Omental fat pad (tissue), 4 donors: ENCODE results near the gene KRTAP19-7. TPM values are rescaled to one million over a fixed set of nuclear protein-coding genes. Genes with fewer than 3 reads are reported as not detected.

ENCODE experiments used
- ATAC-seq: fragments of 150-250 bp; one replicate; pipeline ENCODE4 v1.9.1; 2016; ENCODE audit warnings: mild to moderate bottlenecking, moderate library complexity; ENCODE audit not compliant: low FRiP score
- DNase-seq: peaks from one replicate; pipeline ENCODE4 v3.0.0-alpha.2; 2019; ENCODE audit warnings: low spot score
- CTCF ChIP-seq, 3 donors: fragments of 450-650 bp; IDR thresholded peaks; one replicate each; pipeline ENCODE4 v1.5.1; 2016 to 2017; ENCODE audit warnings: antibody characterized with exemption in 3 of 3, mild to moderate bottlenecking in 3 of 3, moderate library complexity in 2 of 3
- total RNA-seq, 4 donors: library from RNA; depleted of rRNA; stranded (reverse); fragments of >200 nt; gene quantifications; one replicate each; pipeline ENCODE4 v1.1.0, GENCODE V29; 2016

The KRTAP19-7 gene
- not detected for total RNA-seq

DNA sequence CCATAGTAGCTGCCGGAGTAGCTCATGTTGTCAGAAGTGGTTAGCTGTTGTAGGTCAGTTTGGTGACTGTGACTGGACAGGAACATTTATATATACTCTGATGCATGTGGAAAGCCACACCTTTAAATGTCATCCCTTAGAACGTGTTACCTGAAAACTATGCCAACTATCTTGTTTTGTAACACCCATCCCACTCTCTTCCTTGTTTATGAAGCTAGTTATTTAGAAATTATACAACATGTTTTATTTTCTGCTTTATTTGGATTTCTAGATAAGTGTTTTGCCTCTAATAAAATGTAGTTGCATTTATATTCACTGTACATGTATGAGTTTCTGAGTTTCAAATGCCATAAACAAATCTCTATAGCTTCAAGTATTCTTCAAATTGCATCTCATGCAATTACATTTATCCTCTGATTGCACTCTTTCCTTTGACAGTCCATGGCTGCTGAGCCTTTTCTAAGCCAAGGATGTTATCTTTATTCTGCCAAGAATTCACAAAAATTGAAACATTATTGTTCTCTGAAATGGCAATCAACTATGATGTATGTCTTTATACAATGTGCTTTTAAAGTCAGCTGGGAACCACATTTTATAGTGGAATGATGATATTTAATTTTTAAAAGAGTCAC lies at the start of gene KRTAP19-7:
Gene KRTAP19-7 (minus strand): TSS at position 51 of the 632 bp plus-strand sequence. CDS start 25 bp downstream, at position 26.
- no peak for TF ChIP-seq CTCF (IDR thresholded peaks at IDR 0.05)
- ATAC-seq, result no peak
- DNase-seq, result no peak

DNA sequence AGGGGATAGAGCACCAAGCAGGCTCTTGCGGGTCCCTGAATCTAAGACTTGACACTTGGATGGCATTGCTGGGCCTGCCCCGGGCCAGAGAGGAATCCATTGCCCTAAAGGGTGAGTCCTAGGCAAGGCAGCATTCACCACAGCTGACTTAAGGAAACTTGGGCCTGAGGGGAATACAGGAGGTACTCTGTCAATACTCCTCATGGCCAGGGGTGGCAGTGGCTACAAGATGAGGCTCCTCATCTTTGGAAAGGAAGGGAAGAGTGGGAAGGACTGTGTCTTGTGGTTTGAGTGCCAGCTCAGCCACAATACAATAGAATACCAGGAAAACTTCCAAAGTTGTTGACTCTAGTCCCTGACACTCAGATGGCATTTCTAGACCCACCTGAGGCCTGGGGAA lies 44.9 kb upstream of the KRTAP19-7 start:
- DNase-seq (no peak), ATAC-seq (no peak)
- TF ChIP-seq CTCF (IDR thresholded peaks at IDR 0.05), result no peak

- no peak for TF ChIP-seq CTCF (IDR thresholded peaks at IDR 0.05)
- ATAC-seq, result no peak
- no peak for DNase-seq
Measured at GRCh38 chr21:30600787-30601186, 39.7 kb upstream of the KRTAP19-7 start, which contains the start of gene KRTAP22-1. Gene KRTAP22-1 (plus strand): TSS chr21:30601087.

- TF ChIP-seq CTCF (IDR thresholded peaks at IDR 0.05), result no peak
- DNase-seq (no peak), ATAC-seq (no peak)
Measured at GRCh38 chr21:30598802-30599201, 37.7 kb upstream of the KRTAP19-7 start, which contains the start of gene KRTAP6-2. Gene KRTAP6-2 (minus strand): TSS chr21:30598902. CDS start chr21:30598874, 28 bp downstream.

- no peak for ATAC-seq
- TF ChIP-seq CTCF (IDR thresholded peaks at IDR 0.05), result no peak
Measured at GRCh38 chr21:30592140-30592539, 31.0 kb upstream of the KRTAP19-7 start, which contains the start of gene KRTAP6-3. Gene KRTAP6-3 (plus strand): TSS chr21:30592440. CDS start chr21:30592446, 6 bp downstream.

GRCh38 chr21:30590297-30590696 lies 29.2 kb upstream of the KRTAP19-7 start, which contains the start of gene KRTAP22-2:
Gene KRTAP22-2 (minus strand): TSS chr21:30590397.
- TF ChIP-seq CTCF (IDR thresholded peaks at IDR 0.05), result no peak
- ATAC-seq (no peak), DNase-seq (no peak)

More at GRCh38 chr21:30592140-30592539, 31.0 kb upstream of the KRTAP19-7 start, which contains the start of gene KRTAP6-3:
- DNase-seq, result no peak

DNA sequence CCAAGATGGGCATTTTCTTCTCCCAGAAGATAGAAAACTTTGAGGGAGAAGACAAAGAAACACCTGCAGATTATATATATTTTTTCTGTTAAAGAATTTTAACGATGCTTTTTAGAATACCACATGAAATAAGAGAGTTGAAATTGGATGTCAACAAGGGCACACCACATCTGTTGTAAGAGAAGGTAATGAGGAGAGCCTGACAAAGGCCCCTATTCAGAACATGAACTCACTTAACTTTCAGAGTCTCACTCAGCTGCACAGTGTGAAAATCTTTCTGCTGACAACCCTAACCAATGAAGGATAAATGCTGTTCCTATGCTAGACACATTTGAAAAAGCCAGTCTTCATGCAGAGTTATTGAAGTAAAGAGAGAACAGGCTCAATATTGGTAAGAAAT lies 21.8 kb upstream of the KRTAP19-7 start:
- no peak for DNase-seq
- TF ChIP-seq CTCF (IDR thresholded peaks at IDR 0.05), result no peak
- no peak for ATAC-seq
